Adrenal gland (tissue), 12 donors: ENCODE data around the gene UBXN1. TPM values are rescaled to one million over a fixed set of nuclear protein-coding genes. Genes with fewer than 3 reads are reported as not detected.

Experiments
- DNase-seq, 7 donors: peaks; one replicate each; pipeline ENCODE4 v3.0.0-alpha.2; 2019 to 2020
- H3K27ac ChIP-seq, 5 donors: fragments of 200-600 bp; sonication (generic) in 4 of 5; 1 replicate in 3 of 5; 2 replicates in 2 of 5; pipeline versions ENCODE4 v1.5.1 to v1.8.0; 2016 to 2020; ENCODE audit warnings: mild to moderate bottlenecking in 1 of 5
- H3K27me3 ChIP-seq: fragments of 200-600 bp; 2 replicates; pipeline ENCODE4 v1.8.0; 2021
- H3K36me3 ChIP-seq, 2 donors: fragments of 200-600 bp; replicated peaks in 1 of 2; 1 replicate in 1 of 2; 2 replicates in 1 of 2; pipeline versions ENCODE4 v1.5.1 to v1.8.0; 2018 to 2022
- H3K4me1 ChIP-seq, 2 donors: fragments of 200-600 bp; replicated peaks in 1 of 2; 1 replicate in 1 of 2; 2 replicates in 1 of 2; pipeline versions ENCODE4 v1.5.1 to v1.8.0; 2018 to 2021
- H3K4me3 ChIP-seq, 4 donors: fragments of 200-600 bp; sonication (generic) in 3 of 4; one replicate each; pipeline ENCODE4 v1.5.1; 2016 to 2018
- H3K9me3 ChIP-seq, 3 donors: fragments of 200-600 bp; sonication (generic) in 1 of 3; replicated peaks in 1 of 3; 1 replicate in 2 of 3; 2 replicates in 1 of 3; pipeline versions ENCODE4 v1.5.1 to v1.8.0; 2016 to 2021
- CTCF ChIP-seq, 6 experiments: fragments of 450-650 bp in 4 of 6; fragments of 200-600 bp in 2 of 6; sonication (generic) in 1 of 6; IDR thresholded peaks; 1 replicate in 5 of 6; 2 replicates in 1 of 6; pipeline versions ENCODE4 v1.5.1 to v1.8.0; 2016 to 2021; ENCODE audit warnings: antibody characterized with exemption in 6 of 6, mild to moderate bottlenecking in 2 of 6, moderate library complexity in 1 of 6
- POLR2A ChIP-seq, 2 donors: fragments of 450-650 bp; IDR thresholded peaks; one replicate each; pipeline ENCODE4 v1.6.1; 2017; ENCODE audit warnings: antibody characterized with exemption in 2 of 2, mild to moderate bottlenecking in 2 of 2, moderate library complexity in 1 of 2
- WGBS, 4 donors: extraction: QIAGEN DNeasy Blood & Tissue Kit in 2 of 4; methylation state at CpG; one replicate each; pipeline versions ENCODE4 v1.1.5 to v1.1.7; 2013 to 2017; 5-methylcytosine and 5-hydroxymethylcytosine counted together
- intact Hi-C, 2 donors: fragments of 100-400 bp; cut with DNase I; formaldehyde crosslinking; loops; one replicate each; pipeline versions ENCODE4 v1.14.1 to v1.15.0; 2022 to 2023
- polyA plus RNA-seq, 3 donors: library from polyadenylated mRNA; stranded (reverse); fragments of 200-250 nt in 2 of 3; fragments of 350-450 nt in 1 of 3; fragmentation: Illumina TruSeq in 1 of 3; extraction: RNeasy Lipid Tissue Mini Kit (QIAGEN cat#74804) in 1 of 3; gene quantifications; one replicate each; pipeline ENCODE4 v1.2.3, GENCODE V29; 2013 to 2014
- total RNA-seq, 9 donors: library from RNA; depleted of rRNA in 4 of 9; stranded (reverse); fragments of >200 nt in 4 of 9; fragments of 120-200 nt in 1 of 9; fragmentation: NEBNext Ultra II Directional in 1 of 9; extraction: Animal tissue kit (Norgen Biotek cat#: 25700) in 1 of 9; gene quantifications; one replicate each; pipeline versions ENCODE4 v1.1.0 to v1.2.4, GENCODE V29; 2013 to 2023
- donor health status: healthy with polysubstance abuse.
- donor health status: Bipolar disorder and iron deficiency.
- donor health status: DM: yes; HTN: yes; CAD: no.
- donor health status: DM: no; HTN: no; CAD: no.
- donor health status: DM: no; HTN: no; CAD: no.
- donor health status: DM: yes; HTN: yes; CAD: no.

Gene UBXN1
- total and polyA plus RNA-seq, 12 donors: 81.3 to 308 (median 153) TPM

GRCh38 chr11:62687508-62688396, 8.9 kb upstream of the UBXN1 start:
- peak overlapping the region in 1 of 4 donors; percentile 19 for H3K4me3 ChIP-seq
- no peaks in the 10 kb centered on the region for H3K9me3 ChIP-seq
- no peak overlapping the region for H3K27ac ChIP-seq
- DNase-seq: no peak
- no peaks in the 10 kb centered on the region for H3K27me3 ChIP-seq
- TF ChIP-seq CTCF (IDR thresholded peaks at IDR 0.05) (no peak), POLR2A (IDR thresholded peaks at IDR 0.05) (no peak)
- H3K36me3 ChIP-seq: peaks cover 0 to 31% of the 10 kb centered on the region in 2 donors
- intact Hi-C loops: no loop called here
- peaks cover 4 to 23% of the 10 kb centered on the region in 2 donors for H3K4me1 ChIP-seq
- 44 to 72% (median 50%) methylated on average over 14 to 74 of the region's 74 CpGs for WGBS, 4 donors

- Histone ChIP-seq H3K4me3 (no peak overlapping the region), H3K9me3 (no peaks in the 10 kb centered on the region), H3K36me3 (peaks cover 0 to 4% of the 10 kb centered on the region in 2 donors), H3K27ac (no peak overlapping the region), H3K27me3 (no peaks in the 10 kb centered on the region), H3K4me1 (peaks cover 12 to 17% of the 10 kb centered on the region in 2 donors)
- 83 to 95% (median 86%) methylated on average over 7 of the region's 7 CpGs for WGBS, 4 donors
- intact Hi-C loops: no loop called here
- TF ChIP-seq CTCF (IDR thresholded peaks at IDR 0.05): no peak
- TF ChIP-seq POLR2A (IDR thresholded peaks at IDR 0.05): no peak
- no peak for DNase-seq
Observed at GRCh38 chr11:62682518-62682917, 3.6 kb upstream of the UBXN1 start.

GRCh38 chr11:62680825-62681240, 2.0 kb upstream of the UBXN1 start:
- TF ChIP-seq POLR2A (IDR thresholded peaks at IDR 0.05) (no peak), CTCF (IDR thresholded peaks at IDR 0.05) (peak; percentile 36 to 69 (median 61))

GRCh38 chr11:62678433-62678769, 472 bp downstream of the UBXN1 start:
- Histone ChIP-seq H3K4me3 (peak overlapping the region; percentile 73 to 92 (median 78)), H3K27me3 (no peaks in the 10 kb centered on the region), H3K9me3 (no peaks in the 10 kb centered on the region), H3K4me1 (peaks cover 12 to 24% of the 10 kb centered on the region in 2 donors), H3K27ac (peak overlapping the region; percentile 58 to 91 (median 82)), H3K36me3 (peaks cover 0 to 27% of the 10 kb centered on the region in 2 donors)
- TF ChIP-seq POLR2A (IDR thresholded peaks at IDR 0.05): no peak
- intact Hi-C loops: no loop called here
- DNase-seq: no peak
- WGBS, 4 donors: 1 to 7% (median 4%) methylated on average over 4 to 16 of the region's 16 CpGs

More at GRCh38 chr11:62680825-62681240, 2.0 kb upstream of the UBXN1 start:
- peaks cover 0 to 17% of the 10 kb centered on the region in 2 donors for H3K36me3 ChIP-seq
- intact Hi-C loops: no loop called here
- H3K4me1 ChIP-seq: peaks cover 12 to 21% of the 10 kb centered on the region in 2 donors
- peak; percentile 41 to 75 (median 66) for DNase-seq
- no peaks in the 10 kb centered on the region for H3K27me3 ChIP-seq
- H3K27ac ChIP-seq: peak overlapping the region in 2 of 5 donors; percentile 34 to 65
- WGBS, 4 donors: 43 to 54% (median 47%) methylated on average over 4 of the region's 4 CpGs
- no peaks in the 10 kb centered on the region for H3K9me3 ChIP-seq
- H3K4me3 ChIP-seq: no peak overlapping the region
